ENCODE data around the gene ARHGAP6. TPM values are rescaled to one million over a fixed set of nuclear protein-coding genes. Genes with fewer than 3 reads are reported as not detected.

ARHGAP6 gene
- total and polyA plus RNA-seq, 9 donors: 14.1 to 32.9 (median 20.3) TPM

DNA sequence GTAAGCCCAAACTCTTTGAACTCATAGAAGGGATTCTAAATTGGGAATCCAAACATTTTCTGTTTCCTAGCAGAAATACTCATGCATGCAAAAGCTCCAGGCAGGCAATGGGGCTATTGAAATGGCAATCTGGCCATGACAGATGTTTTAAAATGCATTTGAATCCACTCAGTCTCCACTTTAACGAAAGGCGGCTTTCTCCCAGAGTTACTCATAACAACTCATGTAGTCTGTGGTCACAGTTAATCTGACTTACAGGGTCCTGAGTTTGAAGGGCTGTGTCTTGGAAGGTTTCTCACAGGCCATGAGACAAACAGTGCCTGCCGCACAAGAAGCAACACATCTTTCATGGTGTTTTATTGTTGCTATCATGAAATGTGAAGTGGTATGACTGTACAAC lies 186.8 kb downstream of the ARHGAP6 start:
- no peak for DNase-seq
- H3K36me3 ChIP-seq: no peaks in the 10 kb centered on the region
- TF ChIP-seq EP300 (IDR thresholded peaks at IDR 0.05): no peak
- no peak overlapping the region for H3K4me3 ChIP-seq
- H3K27ac ChIP-seq: no peak overlapping the region
- intact Hi-C loops (cut with DNase I): no loop called here
- no peaks in the 10 kb centered on the region for H3K9me3 ChIP-seq
- peaks cover 3% of the 10 kb centered on the region for H3K4me1 ChIP-seq (ENCODE audit: insufficient read depth)
- 59 to 66% (median 62%) methylated on average over 3 of the region's 3 CpGs for WGBS, 3 donors
- no peaks in the 10 kb centered on the region for H3K27me3 ChIP-seq

- Histone ChIP-seq H3K9me3 (no peaks in the 10 kb centered on the region), H3K27ac (no peak overlapping the region), H3K4me1 (ENCODE audit: insufficient read depth) (peaks cover 3% of the 10 kb centered on the region), H3K36me3 (no peaks in the 10 kb centered on the region), H3K27me3 (no peaks in the 10 kb centered on the region), H3K4me3 (no peak overlapping the region)
- no peak for DNase-seq
- TF ChIP-seq, protein P1, sequence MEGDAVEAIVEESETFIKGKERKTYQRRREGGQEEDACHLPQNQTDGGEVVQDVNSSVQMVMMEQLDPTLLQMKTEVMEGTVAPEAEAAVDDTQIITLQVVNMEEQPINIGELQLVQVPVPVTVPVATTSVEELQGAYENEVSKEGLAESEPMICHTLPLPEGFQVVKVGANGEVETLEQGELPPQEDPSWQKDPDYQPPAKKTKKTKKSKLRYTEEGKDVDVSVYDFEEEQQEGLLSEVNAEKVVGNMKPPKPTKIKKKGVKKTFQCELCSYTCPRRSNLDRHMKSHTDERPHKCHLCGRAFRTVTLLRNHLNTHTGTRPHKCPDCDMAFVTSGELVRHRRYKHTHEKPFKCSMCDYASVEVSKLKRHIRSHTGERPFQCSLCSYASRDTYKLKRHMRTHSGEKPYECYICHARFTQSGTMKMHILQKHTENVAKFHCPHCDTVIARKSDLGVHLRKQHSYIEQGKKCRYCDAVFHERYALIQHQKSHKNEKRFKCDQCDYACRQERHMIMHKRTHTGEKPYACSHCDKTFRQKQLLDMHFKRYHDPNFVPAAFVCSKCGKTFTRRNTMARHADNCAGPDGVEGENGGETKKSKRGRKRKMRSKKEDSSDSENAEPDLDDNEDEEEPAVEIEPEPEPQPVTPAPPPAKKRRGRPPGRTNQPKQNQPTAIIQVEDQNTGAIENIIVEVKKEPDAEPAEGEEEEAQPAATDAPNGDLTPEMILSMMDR (IDR thresholded peaks at IDR 0.05): no peak
- TF ChIP-seq POLR2A (IDR thresholded peaks at IDR 0.05) (no peak), EP300 (IDR thresholded peaks at IDR 0.05) (no peak)
- intact Hi-C loops (cut with DNase I): no loop called here
- WGBS, 3 donors: 80 to 88% (median 82%) methylated on average over 1 of the region's 1 CpG
These were observed 187.7 kb downstream of the ARHGAP6 start for GRCh38 chrX:11478026-11478425.

DNA sequence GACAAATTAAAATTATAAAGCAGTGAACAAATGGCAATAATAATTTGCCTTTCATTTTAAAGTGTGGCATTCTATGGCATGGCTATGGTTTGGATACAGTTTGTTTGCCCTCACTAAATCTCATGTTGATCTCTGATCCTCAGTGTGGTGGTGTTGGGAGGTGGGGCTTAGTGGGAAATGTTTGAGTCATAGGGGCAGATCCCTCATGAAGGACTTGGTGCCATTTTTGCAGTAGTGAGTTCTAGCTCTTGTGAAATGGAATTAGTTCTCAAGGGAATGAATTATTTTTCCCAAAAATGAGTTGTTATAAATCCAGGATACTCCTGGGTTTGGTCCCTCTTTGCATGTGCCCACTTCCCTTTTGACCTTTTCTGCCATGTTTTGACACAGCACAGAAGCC lies 191.1 kb downstream of the ARHGAP6 start:
- Histone ChIP-seq H3K9me3 (no peaks in the 10 kb centered on the region), H3K27ac (no peak overlapping the region), H3K27me3 (no peaks in the 10 kb centered on the region), H3K4me3 (no peak overlapping the region), H3K4me1 (ENCODE audit: insufficient read depth) (peaks cover 3% of the 10 kb centered on the region), H3K36me3 (no peaks in the 10 kb centered on the region)
- intact Hi-C loops (cut with DNase I): no loop called here
- TF ChIP-seq POLR2A (IDR thresholded peaks at IDR 0.05): no peak
- TF ChIP-seq, protein P1 (IDR thresholded peaks at IDR 0.05): no peak
- TF ChIP-seq EP300 (IDR thresholded peaks at IDR 0.05): no peak
- DNase-seq: no peak

DNA sequence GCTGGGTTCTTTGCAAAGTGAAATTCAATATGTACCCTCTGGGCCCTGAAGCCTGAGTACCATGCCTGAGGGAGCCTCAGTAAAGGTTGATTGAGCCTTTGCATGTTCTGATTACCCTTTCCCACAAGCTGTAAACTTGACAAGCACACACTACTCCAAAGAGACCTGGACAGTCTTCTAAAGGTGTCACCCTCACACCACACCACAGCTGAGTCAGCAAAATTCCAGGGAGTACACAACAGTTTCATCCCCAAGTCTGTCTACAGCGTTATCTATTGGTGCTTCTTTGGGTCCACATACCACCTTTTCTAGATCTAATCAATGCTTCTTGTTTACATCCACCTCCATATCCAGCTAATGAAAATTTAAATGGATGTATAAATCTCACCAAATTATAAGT lies 191.7 kb downstream of the ARHGAP6 start:
- intact Hi-C loops (cut with DNase I): no loop called here
- WGBS, 3 donors: 69 to 96% (median 71%) methylated on average over 1 of the region's 1 CpG
- TF ChIP-seq EP300 (IDR thresholded peaks at IDR 0.05): no peak
- no peak for TF ChIP-seq POLR2A (IDR thresholded peaks at IDR 0.05)
- TF ChIP-seq, protein P1 (IDR thresholded peaks at IDR 0.05): no peak

DNA sequence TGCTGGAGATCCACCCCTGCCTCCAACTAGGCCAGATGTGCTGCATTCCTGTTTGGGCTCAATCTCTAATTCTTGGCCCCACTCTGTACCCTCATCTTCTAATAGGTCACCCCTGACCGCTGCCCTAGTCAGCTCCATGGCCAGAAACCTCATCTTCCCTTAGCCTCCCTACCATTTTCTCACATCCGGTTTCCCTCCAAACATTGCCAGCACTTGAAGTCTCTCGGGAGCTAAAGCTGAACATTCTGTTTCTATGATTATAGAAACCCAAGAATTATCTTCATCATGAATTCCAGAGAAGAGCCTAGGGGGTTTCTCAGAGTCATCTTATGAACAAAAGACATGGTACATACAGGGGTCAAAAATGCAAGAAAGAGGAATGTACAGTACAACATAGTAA lies 192.8 kb downstream of the ARHGAP6 start:
- no peaks in the 10 kb centered on the region for H3K36me3 ChIP-seq
- H3K27me3 ChIP-seq: no peaks in the 10 kb centered on the region
- DNase-seq: no peak
- H3K4me3 ChIP-seq: no peak overlapping the region
- peaks cover 2% of the 10 kb centered on the region for H3K4me1 ChIP-seq (ENCODE audit: insufficient read depth)
- 59 to 72% (median 67%) methylated on average over 3 of the region's 3 CpGs for WGBS, 3 donors
- no peaks in the 10 kb centered on the region for H3K9me3 ChIP-seq
- no peak for TF ChIP-seq EP300 (IDR thresholded peaks at IDR 0.05)
- TF ChIP-seq, protein P1 (IDR thresholded peaks at IDR 0.05): no peak
- no peak for TF ChIP-seq POLR2A (IDR thresholded peaks at IDR 0.05)
- no peak overlapping the region for H3K27ac ChIP-seq
- intact Hi-C loops (cut with DNase I): no loop called here

More for the DNA sequence above, 191.7 kb downstream of the ARHGAP6 start:
- no peak for DNase-seq
- Histone ChIP-seq H3K36me3 (no peaks in the 10 kb centered on the region), H3K27me3 (no peaks in the 10 kb centered on the region), H3K27ac (no peak overlapping the region), H3K9me3 (no peaks in the 10 kb centered on the region), H3K4me3 (no peak overlapping the region), H3K4me1 (ENCODE audit: insufficient read depth) (peaks cover 3% of the 10 kb centered on the region)

Measured in ovary (tissue), 9 donors.